Liver (tissue), 9 donors: ENCODE results near the gene SLC66A2. TPM values are rescaled to one million over a fixed set of nuclear protein-coding genes. Genes with fewer than 3 reads are reported as not detected.

ENCODE experiments used
- DNase-seq: peaks from one replicate; pipeline ENCODE4 v3.0.0-alpha.2; 2017; ENCODE audit warnings: low spot score
- H3K27ac ChIP-seq, 2 donors: one replicate each; pipeline ENCODE4 v1.7.0; 2013; ENCODE audit warnings: inconsistent platforms in 2 of 2, low read length in 2 of 2, control low read depth in 1 of 2, low read depth in 1 of 2, mild to moderate bottlenecking in 1 of 2
- H3K27me3 ChIP-seq, 4 donors: one replicate each; pipeline versions ENCODE4 v1.6.1 to v1.7.0; 2013; ENCODE audit warnings: low read length in 3 of 4, inconsistent platforms in 1 of 4, mild to moderate bottlenecking in 1 of 4, moderate library complexity in 1 of 4; ENCODE audit not compliant: control insufficient read depth in 4 of 4, insufficient read depth in 4 of 4
- H3K36me3 ChIP-seq, 4 donors: one replicate each; pipeline versions ENCODE4 v1.6.1 to v1.7.0; 2013; ENCODE audit warnings: low read length in 3 of 4, mild to moderate bottlenecking in 3 of 4, low read depth in 1 of 4, moderate library complexity in 1 of 4; ENCODE audit not compliant: control insufficient read depth in 4 of 4, insufficient read depth in 3 of 4
- H3K4me1 ChIP-seq, 4 donors: one replicate each; pipeline versions ENCODE4 v1.6.1 to v1.7.0; 2013; ENCODE audit warnings: low read length in 3 of 4, mild to moderate bottlenecking in 3 of 4, moderate library complexity in 1 of 4; ENCODE audit not compliant: control insufficient read depth in 4 of 4, insufficient read depth in 4 of 4
- H3K4me3 ChIP-seq, 3 donors: one replicate each; pipeline versions ENCODE4 v1.6.1 to v1.7.0; 2013; ENCODE audit warnings: low read length in 3 of 3, control low read depth in 1 of 3, low read depth in 1 of 3, mild to moderate bottlenecking in 1 of 3
- H3K9ac ChIP-seq, 2 donors: one replicate each; pipeline ENCODE4 v1.7.0; 2013; ENCODE audit warnings: low read length in 2 of 2, mild to moderate bottlenecking in 2 of 2, moderate library complexity in 2 of 2, control low read depth in 1 of 2, low read depth in 1 of 2
- H3K9me3 ChIP-seq, 4 donors: one replicate each; pipeline versions ENCODE4 v1.6.1 to v1.7.0; 2013; ENCODE audit warnings: low read length in 3 of 4; ENCODE audit not compliant: control insufficient read depth in 4 of 4
- CTCF ChIP-seq: fragments of 150-350 bp; IDR thresholded peaks from 2 replicates; pipeline ENCODE4 v1.5.1; 2017; ENCODE audit warnings: improper control_type of control experiment, low read depth, low read length; ENCODE audit not compliant: missing input control
- EGR1 ChIP-seq, 2 donors: IDR thresholded peaks; 2 replicates each; pipeline ENCODE4 v1.6.1; 2016 to 2018; ENCODE audit warnings: antibody characterized with exemption in 2 of 2, low read depth in 2 of 2
- FOXA1 ChIP-seq: IDR thresholded peaks from 2 replicates; pipeline ENCODE4 v1.6.1; 2016; ENCODE audit warnings: antibody characterized with exemption
- FOXA2 ChIP-seq: IDR thresholded peaks from 2 replicates; pipeline ENCODE4 v1.6.1; 2016; ENCODE audit warnings: antibody characterized with exemption
- GABPA ChIP-seq, 2 donors: IDR thresholded peaks in 1 of 2; conservative IDR thresholded peaks in 1 of 2; 2 replicates each; pipeline ENCODE4 v1.6.1; 2016; ENCODE audit warnings: antibody characterized with exemption in 2 of 2, mild to moderate bottlenecking in 1 of 2, moderate library complexity in 1 of 2
- HNF4A ChIP-seq, 2 donors: conservative IDR thresholded peaks; 2 replicates each; pipeline ENCODE4 v1.6.1; 2016; ENCODE audit warnings: antibody characterized with exemption in 2 of 2, mild to moderate bottlenecking in 2 of 2
- HNF4G ChIP-seq: IDR thresholded peaks from 2 replicates; pipeline ENCODE4 v1.6.1; 2016; ENCODE audit warnings: antibody characterized with exemption
- JUND ChIP-seq, 2 donors: IDR thresholded peaks; 2 replicates each; pipeline ENCODE4 v1.6.1; 2016; ENCODE audit warnings: antibody characterized with exemption in 2 of 2
- NR2F2 ChIP-seq: IDR thresholded peaks from 2 replicates; pipeline ENCODE4 v1.6.1; 2016; ENCODE audit warnings: antibody characterized with exemption
- RAD21 ChIP-seq, 2 donors: IDR thresholded peaks; 2 replicates each; pipeline ENCODE4 v1.6.1; 2016; ENCODE audit warnings: antibody characterized with exemption in 2 of 2, mild to moderate bottlenecking in 2 of 2
- RXRA ChIP-seq, 2 donors: IDR thresholded peaks; 2 replicates each; pipeline ENCODE4 v1.6.1; 2017 to 2018; ENCODE audit warnings: antibody characterized with exemption in 2 of 2, mild to moderate bottlenecking in 1 of 2
- SP1 ChIP-seq: IDR thresholded peaks from 2 replicates; pipeline ENCODE4 v1.6.1; 2018; ENCODE audit warnings: antibody characterized with exemption, mild to moderate bottlenecking
- TAF1 ChIP-seq: conservative IDR thresholded peaks from 2 replicates; pipeline ENCODE4 v1.6.1; 2016; ENCODE audit warnings: antibody characterized with exemption, mild to moderate bottlenecking
- YY1 ChIP-seq: IDR thresholded peaks from 2 replicates; pipeline ENCODE4 v1.6.1; 2016; ENCODE audit warnings: antibody characterized with exemption, mild to moderate bottlenecking
- WGBS: extraction: QIAGEN DNeasy Blood & Tissue Kit; methylation state at CpG from one replicate; pipeline ENCODE4 v1.1.7; 2013; 5-methylcytosine and 5-hydroxymethylcytosine counted together
- polyA plus RNA-seq, 2 donors: library from polyadenylated mRNA; stranded (reverse) in 1 of 2; unstranded in 1 of 2; fragments of 200-250 nt in 1 of 2; fragments of >200 nt in 1 of 2; fragmentation: Nextera tagmentation in 1 of 2; extraction: Ambion mirVana in 1 of 2; gene quantifications; one replicate each; pipeline versions ENCODE4 v1.2.1 to v1.2.3, GENCODE V29; 2013 to 2015
- total RNA-seq, 2 donors: library from RNA; depleted of rRNA; stranded (reverse); fragments of >200 nt; gene quantifications; one replicate each; pipeline ENCODE4 v1.2.3, GENCODE V29; 2014
- TF ChIP-seq, protein P1 (sequence below): IDR thresholded peaks from 2 replicates; pipeline ENCODE4 v1.6.1; 2016; ENCODE audit warnings: antibody characterized with exemption, mild to moderate bottlenecking
- TF ChIP-seq, protein P2 (sequence below): IDR thresholded peaks from 2 replicates; pipeline ENCODE4 v1.6.1; 2016; ENCODE audit warnings: antibody characterized with exemption
- TF ChIP-seq, protein P3 (sequence below): IDR thresholded peaks from 2 replicates; pipeline ENCODE4 v1.6.1; 2016; ENCODE audit warnings: antibody characterized with exemption
- TF ChIP-seq, protein P4 (sequence below): IDR thresholded peaks from 2 replicates; pipeline ENCODE4 v1.6.1; 2016; ENCODE audit warnings: antibody characterized with exemption
- donor health status: healthy.
- donor health status: healthy.
- donor health status: healthy.
- donor health status: healthy.
- donor health status: healthy.

Gene SLC66A2
- total and polyA plus RNA-seq, 4 donors = 47.8 to 107 (median 67.9) TPM

GRCh38 chr18:79962311-79962710 lies 10.9 kb upstream of the SLC66A2 start (continued):
- TF ChIP-seq GABPA (IDR thresholded peaks at IDR 0.05 in 1 of 2, conservative IDR thresholded peaks at IDR 0.05 in 1 of 2) (no peak), YY1 (no peak), RAD21 (IDR thresholded peaks at IDR 0.05) (no peak), TAF1 (no peak), HNF4G (no peak), NR2F2 (no peak), HNF4A (conservative IDR thresholded peaks at IDR 0.05) (no peak), FOXA2 (no peak)

DNA sequence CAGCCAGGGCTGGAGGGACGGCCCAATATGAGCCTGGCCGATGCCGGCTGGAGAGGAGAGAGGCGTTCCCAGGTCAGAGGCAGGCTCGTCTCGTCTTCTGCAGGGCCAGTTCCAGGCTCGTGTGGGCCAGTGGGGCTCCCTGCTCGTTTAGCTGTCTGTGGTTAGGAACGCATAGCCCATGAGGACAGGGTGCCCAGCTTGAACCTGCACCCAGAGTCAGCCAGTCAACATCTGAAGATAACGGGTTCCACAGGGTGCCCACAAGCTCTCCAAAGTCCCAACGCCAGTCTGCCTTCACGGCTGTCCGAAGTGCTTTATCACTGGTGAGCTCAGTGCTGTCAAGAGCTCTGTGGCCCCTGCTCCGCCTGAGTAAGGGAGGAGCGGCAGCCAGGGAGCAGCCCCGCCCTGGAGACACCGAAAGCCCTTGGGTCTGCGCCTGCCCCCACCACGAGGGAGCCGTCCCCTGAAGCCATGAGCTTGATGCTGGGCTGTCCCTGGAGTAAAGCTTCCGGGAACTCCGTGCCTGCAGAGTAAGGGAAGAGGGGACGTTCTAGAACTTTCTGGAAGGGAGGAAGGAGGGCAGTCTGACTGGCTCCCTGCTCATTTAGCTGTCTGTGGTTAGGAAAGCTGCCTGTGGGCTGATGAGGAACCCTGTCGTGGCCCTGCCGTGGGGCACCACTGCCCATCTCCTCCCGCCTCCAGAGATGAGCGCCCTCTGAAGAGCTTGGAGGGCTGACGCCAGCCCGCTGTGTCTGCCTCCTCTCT lies 10.3 kb upstream of the SLC66A2 start:
- TF ChIP-seq, protein P1, sequence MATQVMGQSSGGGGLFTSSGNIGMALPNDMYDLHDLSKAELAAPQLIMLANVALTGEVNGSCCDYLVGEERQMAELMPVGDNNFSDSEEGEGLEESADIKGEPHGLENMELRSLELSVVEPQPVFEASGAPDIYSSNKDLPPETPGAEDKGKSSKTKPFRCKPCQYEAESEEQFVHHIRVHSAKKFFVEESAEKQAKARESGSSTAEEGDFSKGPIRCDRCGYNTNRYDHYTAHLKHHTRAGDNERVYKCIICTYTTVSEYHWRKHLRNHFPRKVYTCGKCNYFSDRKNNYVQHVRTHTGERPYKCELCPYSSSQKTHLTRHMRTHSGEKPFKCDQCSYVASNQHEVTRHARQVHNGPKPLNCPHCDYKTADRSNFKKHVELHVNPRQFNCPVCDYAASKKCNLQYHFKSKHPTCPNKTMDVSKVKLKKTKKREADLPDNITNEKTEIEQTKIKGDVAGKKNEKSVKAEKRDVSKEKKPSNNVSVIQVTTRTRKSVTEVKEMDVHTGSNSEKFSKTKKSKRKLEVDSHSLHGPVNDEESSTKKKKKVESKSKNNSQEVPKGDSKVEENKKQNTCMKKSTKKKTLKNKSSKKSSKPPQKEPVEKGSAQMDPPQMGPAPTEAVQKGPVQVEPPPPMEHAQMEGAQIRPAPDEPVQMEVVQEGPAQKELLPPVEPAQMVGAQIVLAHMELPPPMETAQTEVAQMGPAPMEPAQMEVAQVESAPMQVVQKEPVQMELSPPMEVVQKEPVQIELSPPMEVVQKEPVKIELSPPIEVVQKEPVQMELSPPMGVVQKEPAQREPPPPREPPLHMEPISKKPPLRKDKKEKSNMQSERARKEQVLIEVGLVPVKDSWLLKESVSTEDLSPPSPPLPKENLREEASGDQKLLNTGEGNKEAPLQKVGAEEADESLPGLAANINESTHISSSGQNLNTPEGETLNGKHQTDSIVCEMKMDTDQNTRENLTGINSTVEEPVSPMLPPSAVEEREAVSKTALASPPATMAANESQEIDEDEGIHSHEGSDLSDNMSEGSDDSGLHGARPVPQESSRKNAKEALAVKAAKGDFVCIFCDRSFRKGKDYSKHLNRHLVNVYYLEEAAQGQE = no peak
- TF ChIP-seq NR2F2 (no peak), CTCF (no peak), RAD21 (IDR thresholded peaks at IDR 0.05) (no peak), JUND (IDR thresholded peaks at IDR 0.05) (no peak), HNF4A (conservative IDR thresholded peaks at IDR 0.05) (no peak), EGR1 (IDR thresholded peaks at IDR 0.05; ENCODE audit: low read depth in 2 of 2) (no peak), FOXA2 (no peak), GABPA (IDR thresholded peaks at IDR 0.05 in 1 of 2, conservative IDR thresholded peaks at IDR 0.05 in 1 of 2) (no peak), HNF4G (no peak), SP1 (no peak), TAF1 (no peak), YY1 (no peak), RXRA (IDR thresholded peaks at IDR 0.05) (no peak), FOXA1 (no peak)
- TF ChIP-seq, protein P2, sequence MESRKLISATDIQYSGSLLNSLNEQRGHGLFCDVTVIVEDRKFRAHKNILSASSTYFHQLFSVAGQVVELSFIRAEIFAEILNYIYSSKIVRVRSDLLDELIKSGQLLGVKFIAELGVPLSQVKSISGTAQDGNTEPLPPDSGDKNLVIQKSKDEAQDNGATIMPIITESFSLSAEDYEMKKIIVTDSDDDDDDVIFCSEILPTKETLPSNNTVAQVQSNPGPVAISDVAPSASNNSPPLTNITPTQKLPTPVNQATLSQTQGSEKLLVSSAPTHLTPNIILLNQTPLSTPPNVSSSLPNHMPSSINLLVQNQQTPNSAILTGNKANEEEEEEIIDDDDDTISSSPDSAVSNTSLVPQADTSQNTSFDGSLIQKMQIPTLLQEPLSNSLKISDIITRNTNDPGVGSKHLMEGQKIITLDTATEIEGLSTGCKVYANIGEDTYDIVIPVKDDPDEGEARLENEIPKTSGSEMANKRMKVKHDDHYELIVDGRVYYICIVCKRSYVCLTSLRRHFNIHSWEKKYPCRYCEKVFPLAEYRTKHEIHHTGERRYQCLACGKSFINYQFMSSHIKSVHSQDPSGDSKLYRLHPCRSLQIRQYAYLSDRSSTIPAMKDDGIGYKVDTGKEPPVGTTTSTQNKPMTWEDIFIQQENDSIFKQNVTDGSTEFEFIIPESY = no peak
- TF ChIP-seq, protein P3, sequence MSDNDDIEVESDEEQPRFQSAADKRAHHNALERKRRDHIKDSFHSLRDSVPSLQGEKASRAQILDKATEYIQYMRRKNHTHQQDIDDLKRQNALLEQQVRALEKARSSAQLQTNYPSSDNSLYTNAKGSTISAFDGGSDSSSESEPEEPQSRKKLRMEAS = no peak
- TF ChIP-seq, protein P4, sequence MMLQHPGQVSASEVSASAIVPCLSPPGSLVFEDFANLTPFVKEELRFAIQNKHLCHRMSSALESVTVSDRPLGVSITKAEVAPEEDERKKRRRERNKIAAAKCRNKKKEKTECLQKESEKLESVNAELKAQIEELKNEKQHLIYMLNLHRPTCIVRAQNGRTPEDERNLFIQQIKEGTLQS = no peak
- WGBS = 79% methylated on average over 29 of the region's 29 CpGs
- H3K9ac ChIP-seq = no peak overlapping the region
- H3K27me3 ChIP-seq = no peaks in the 10 kb centered on the region
- H3K36me3 ChIP-seq = no peaks in the 10 kb centered on the region
- no peaks in the 10 kb centered on the region for H3K9me3 ChIP-seq
- H3K27ac ChIP-seq = no peak overlapping the region
- no peak overlapping the region for H3K4me3 ChIP-seq
- H3K4me1 ChIP-seq = peaks cover 6 to 15% (median 10%) of the 10 kb centered on the region in 4 donors
- no peak for DNase-seq
